ENCODE measurements around the gene ATG9B. TPM values are rescaled to one million over a fixed set of nuclear protein-coding genes. Genes with fewer than 3 reads are reported as not detected.

Gene ATG9B
- total and polyA plus RNA-seq, 2 donors (not counting 1 experiment from before 2014, with no cell fraction given) = 5.1 to 7.2 TPM

GRCh38 chr7:151073990-151074389 lies 49.7 kb upstream of the ATG9B start:
- intact Hi-C loops (cut with micrococcal nuclease) = no loop called here
- Mint-ChIP-seq H3K4me1 (peaks cover 9% of the 10 kb centered on the region), H3K27me3 (no peaks in the 10 kb centered on the region), H3K27ac (no peak overlapping the region), H3K4me3 (no peak overlapping the region), H3K9me3 (ENCODE audit: insufficient read depth) (no peaks in the 10 kb centered on the region)
- 91% methylated on average over 13 of the region's 17 CpGs for WGBS (ENCODE audit: insufficient coverage)
- H3K4me2 ChIP-seq (replicated peaks; ENCODE audit: low read depth, low read length, poor library complexity, severe bottlenecking) = no peak overlapping the region
- H2AFZ ChIP-seq (ENCODE audit: insufficient read depth, low read depth, low read length, poor library complexity, severe bottlenecking) = no peak overlapping the region
- CTCF ChIA-PET = no interaction called here
- H3K36me3 ChIP-seq (replicated peaks in 1 of 2; ENCODE audit: control extremely low read depth in 1 of 2, control insufficient read depth in 1 of 2, extremely low read depth in 1 of 2, insufficient read depth in 2 of 2, low read length in 1 of 2) = peaks cover 0 to 32% of the 10 kb centered on the region in 2 experiments
- H3K4me3 ChIP-seq (ENCODE audit: control extremely low read depth in 1 of 5, extremely low read depth in 1 of 5, insufficient read depth in 1 of 5, low read depth in 2 of 5, low read length in 4 of 5) = no peak overlapping the region
- DNase-seq (no peak), ATAC-seq (ENCODE audit: low read depth) (no peak)
- POLR2A ChIA-PET = no interaction called here
- no peaks in the 10 kb centered on the region for H4K20me1 ChIP-seq (ENCODE audit: control insufficient read depth, insufficient read depth, low read length, poor library complexity, severe bottlenecking)
- no peaks in the 10 kb centered on the region for H3K27me3 ChIP-seq (replicated peaks in 1 of 4; ENCODE audit: control extremely low read depth in 1 of 4, control insufficient read depth in 3 of 4, insufficient read depth in 4 of 4, low read length in 3 of 4)
- H3K79me2 ChIP-seq (ENCODE audit: control insufficient read depth, insufficient read depth, low read length) = no peaks in the 10 kb centered on the region
- peaks cover 0 to 6% of the 10 kb centered on the region in 2 donors for H3K4me1 ChIP-seq (ENCODE audit: control insufficient read depth in 2 of 2, insufficient read depth in 2 of 2, low read length in 2 of 2)
- no peaks in the 10 kb centered on the region for H3K9me3 ChIP-seq (ENCODE audit: control extremely low read depth in 1 of 3, control insufficient read depth in 2 of 3, insufficient read depth in 1 of 3, low read length in 2 of 3)
- H3K9ac ChIP-seq (ENCODE audit: low read length) = no peak overlapping the region
- TF ChIP-seq EZH2 (IDR thresholded peaks at IDR 0.05; ENCODE audit: borderline replicate concordance, insufficient read depth, low read depth, low read length, poor library complexity, severe bottlenecking) = no peak
- no peak overlapping the region for H3K27ac ChIP-seq (ENCODE audit: low read length in 2 of 2)

GRCh38 chr7:151071032-151071866 lies 47.0 kb upstream of the ATG9B start:
- Histone ChIP-seq H3K27me3 (replicated peaks in 1 of 4; ENCODE audit: control extremely low read depth in 1 of 4, control insufficient read depth in 3 of 4, insufficient read depth in 4 of 4, low read length in 3 of 4) (no peaks in the 10 kb centered on the region), H3K4me3 (ENCODE audit: control extremely low read depth in 1 of 5, extremely low read depth in 1 of 5, insufficient read depth in 1 of 5, low read depth in 2 of 5, low read length in 4 of 5) (no peak overlapping the region), H3K36me3 (replicated peaks in 1 of 2; ENCODE audit: control extremely low read depth in 1 of 2, control insufficient read depth in 1 of 2, extremely low read depth in 1 of 2, insufficient read depth in 2 of 2, low read length in 1 of 2) (peaks cover 0 to 42% of the 10 kb centered on the region in 2 experiments), H3K79me2 (ENCODE audit: control insufficient read depth, insufficient read depth, low read length) (no peaks in the 10 kb centered on the region), H3K4me1 (ENCODE audit: control insufficient read depth in 2 of 2, insufficient read depth in 2 of 2, low read length in 2 of 2) (no peaks in the 10 kb centered on the region), H3K9ac (ENCODE audit: low read length) (no peak overlapping the region), H2AFZ (ENCODE audit: insufficient read depth, low read depth, low read length, poor library complexity, severe bottlenecking) (no peak overlapping the region), H3K27ac (ENCODE audit: low read length in 2 of 2) (no peak overlapping the region), H3K9me3 (ENCODE audit: control extremely low read depth in 1 of 3, control insufficient read depth in 2 of 3, insufficient read depth in 1 of 3, low read length in 2 of 3) (no peaks in the 10 kb centered on the region), H4K20me1 (ENCODE audit: control insufficient read depth, insufficient read depth, low read length, poor library complexity, severe bottlenecking) (no peaks in the 10 kb centered on the region), H3K4me2 (replicated peaks; ENCODE audit: low read depth, low read length, poor library complexity, severe bottlenecking) (no peak overlapping the region)
- Mint-ChIP-seq H3K4me1 (no peaks in the 10 kb centered on the region), H3K27me3 (no peaks in the 10 kb centered on the region), H3K9me3 (ENCODE audit: insufficient read depth) (no peaks in the 10 kb centered on the region), H3K4me3 (no peak overlapping the region), H3K27ac (no peak overlapping the region)
- intact Hi-C loops (cut with micrococcal nuclease) = no loop called here
- CTCF ChIA-PET = interaction anchor here (1.0 to 1.2 kb wide), 3 partner anchors 18 to 86 kb away, joined by 3 read pairs; no protein-coding TSS in a partner anchor
- DNase-seq (no peak), ATAC-seq (ENCODE audit: low read depth) (no peak)
- TF ChIP-seq EZH2 (IDR thresholded peaks at IDR 0.05; ENCODE audit: borderline replicate concordance, insufficient read depth, low read depth, low read length, poor library complexity, severe bottlenecking) (no peak), CTCF (IDR thresholded peaks at IDR 0.05) (no peak)
- POLR2A ChIA-PET = no interaction called here
- WGBS (ENCODE audit: insufficient coverage) = 96% methylated on average over 39 of the region's 39 CpGs
